SU-DHL-6 (cell line): ENCODE data around the gene TRIM27.

Experiments used
- H2AFZ ChIP-seq: fragments of 200-600 bp; sonication (generic); 2 replicates; pipeline ENCODE4 v1.6.1; 2014; ENCODE audit warnings: low read depth, mild to moderate bottlenecking, moderate library complexity, mixed read lengths, antibody characterized with exemption, low read length; ENCODE audit not compliant: severe bottlenecking
- H3F3A ChIP-seq: fragments of 200-600 bp; shearing (Covaris generic); 2 replicates; pipeline ENCODE4 v1.6.0; 2016; ENCODE audit warnings: antibody characterized with exemption, mild to moderate bottlenecking; ENCODE audit not compliant: insufficient read depth
- H3K27ac ChIP-seq: fragments of 200-600 bp; sonication (generic); 2 replicates; pipeline ENCODE4 v1.5.1; 2016; ENCODE audit warnings: low read depth, mild to moderate bottlenecking, low read length, moderate library complexity, mixed read lengths
- H3K27me3 ChIP-seq: fragments of 200-600 bp; sonication (generic), shearing (Covaris generic); 2 replicates; pipeline ENCODE4 v1.6.0; 2014; ENCODE audit warnings: mild to moderate bottlenecking, low read length
- H3K36me3 ChIP-seq: fragments of 200-600 bp; sonication (generic); 2 replicates; pipeline ENCODE4 v1.6.1; 2014; ENCODE audit warnings: mild to moderate bottlenecking, low read length, mixed read lengths
- H3K4me2 ChIP-seq: fragments of 300-600, 200-600 bp; shearing (Covaris generic), sonication (generic); 2 replicates; pipeline ENCODE4 v1.6.0; 2014; ENCODE audit warnings: low read length, low read depth, mild to moderate bottlenecking; ENCODE audit not compliant: poor library complexity, severe bottlenecking
- H3K4me3 ChIP-seq: fragments of 200-600 bp; sonication (generic); 2 replicates; pipeline ENCODE4 v1.5.1; 2014; ENCODE audit warnings: antibody characterized with exemption, low read length, mild to moderate bottlenecking, mixed read lengths; ENCODE audit not compliant: insufficient read depth, poor library complexity, severe bottlenecking
- H3K79me2 ChIP-seq: fragments of 200-600 bp; sonication (generic); 2 replicates; pipeline ENCODE4 v1.6.1; 2014; ENCODE audit warnings: mild to moderate bottlenecking, low read length, moderate library complexity; ENCODE audit not compliant: insufficient read depth
- H3K9ac ChIP-seq: fragments of 200-600 bp; sonication (generic); 2 replicates; pipeline ENCODE4 v1.7.0; 2014; ENCODE audit warnings: mild to moderate bottlenecking, low read length
- H3K9me2 ChIP-seq: fragments of 200-600 bp; sonication (generic); replicated peaks from 2 replicates; pipeline ENCODE4 v1.6.1; 2014; ENCODE audit warnings: low read length; ENCODE audit not compliant: insufficient read depth
- H3K9me3 ChIP-seq: fragments of 200-600 bp; sonication (generic); 2 replicates; pipeline ENCODE4 v1.6.1; 2014; ENCODE audit warnings: low read length, mixed read lengths; ENCODE audit not compliant: insufficient read depth
- H4K20me1 ChIP-seq: fragments of 200-600 bp; sonication (generic); 2 replicates; pipeline ENCODE4 v1.6.1; 2014; ENCODE audit warnings: low read depth, mild to moderate bottlenecking, antibody characterized with exemption, low read length, moderate library complexity, mixed read lengths
- CTCF ChIP-seq: fragments of 200-600 bp; sonication (generic); IDR thresholded peaks from one replicate; pipeline ENCODE4 v1.5.1; 2017; ENCODE audit warnings: antibody characterized with exemption, mild to moderate bottlenecking, low read length, moderate library complexity; ENCODE audit not compliant: insufficient read depth, poor library complexity, severe bottlenecking
- EZH2phosphoT487 ChIP-seq: fragments of 200-600 bp; sonication (generic), shearing (Covaris generic); conservative IDR thresholded peaks from 2 replicates; pipeline ENCODE4 v1.6.1; 2018; ENCODE audit warnings: mild to moderate bottlenecking, antibody characterized with exemption, low read length, moderate library complexity, mixed read lengths

The TRIM27 gene

GRCh38 chr6:28896505-28897368 is 27.0 kb downstream of the TRIM27 start:
- peak overlapping the region; percentile 85 for H3K4me2 ChIP-seq
- no peaks in the 10 kb centered on the region for H3K79me2 ChIP-seq
- H3K36me3 ChIP-seq = peaks cover 10% of the 10 kb centered on the region; the same call in 1 of the 2 replicates
- TF ChIP-seq EZH2phosphoT487 = no peak
- TF ChIP-seq CTCF = peak; percentile 33
- no peaks in the 10 kb centered on the region for H3K27me3 ChIP-seq
- peak overlapping the region; percentile 81 for H3K27ac ChIP-seq
- H3K9me2 ChIP-seq = no peaks in the 10 kb centered on the region
- peaks cover 63% of the 10 kb centered on the region for H3F3A ChIP-seq
- H2AFZ ChIP-seq = peak overlapping the region; percentile 96
- H3K9ac ChIP-seq = peak overlapping the region; percentile 75
- H3K4me3 ChIP-seq = peak overlapping the region; percentile 71
- H3K9me3 ChIP-seq = no peaks in the 10 kb centered on the region
- H4K20me1 ChIP-seq = no peaks in the 10 kb centered on the region

- Histone ChIP-seq H3K4me3 (peak overlapping the region; percentile 71), H3K4me2 (peak overlapping the region; percentile 85), H3K36me3 (0 out of 2 replicates have a peak, but pooled peaks cover 4% of the 10 kb centered on the region), H4K20me1 (no peaks in the 10 kb centered on the region), H2AFZ (peak overlapping the region; percentile 96), H3K9me3 (no peaks in the 10 kb centered on the region), H3K9ac (peak overlapping the region; percentile 75), H3K79me2 (no peaks in the 10 kb centered on the region), H3F3A (peaks cover 48% of the 10 kb centered on the region), H3K9me2 (no peaks in the 10 kb centered on the region), H3K27me3 (no peaks in the 10 kb centered on the region), H3K27ac (peak overlapping the region; percentile 81)
- TF ChIP-seq EZH2phosphoT487 = no peak
- TF ChIP-seq CTCF = no peak
Measured at GRCh38 chr6:28895131-28895812, 28.5 kb downstream of the TRIM27 start.

- no peaks in the 10 kb centered on the region for H3K36me3 ChIP-seq
- H3K9me3 ChIP-seq = no peaks in the 10 kb centered on the region
- peaks cover 31% of the 10 kb centered on the region for H3F3A ChIP-seq
- no peak overlapping the region for H3K9ac ChIP-seq
- no peak overlapping the region for H2AFZ ChIP-seq
- H3K27ac ChIP-seq = no peak overlapping the region
- no peaks in the 10 kb centered on the region for H3K27me3 ChIP-seq
- TF ChIP-seq EZH2phosphoT487 (no peak), CTCF (no peak)
- H4K20me1 ChIP-seq = no peaks in the 10 kb centered on the region
- H3K4me3 ChIP-seq = no peak overlapping the region
- no peak overlapping the region for H3K4me2 ChIP-seq
- no peaks in the 10 kb centered on the region for H3K79me2 ChIP-seq
- H3K9me2 ChIP-seq = no peaks in the 10 kb centered on the region
Measured at GRCh38 chr6:28893172-28893799, 30.5 kb downstream of the TRIM27 start.
